ENCODE data around the gene ITGA2B. TPM values are rescaled to one million over a fixed set of nuclear protein-coding genes. Genes with fewer than 3 reads are reported as not detected.
"Not testable (repeated sequence)": the region's sequence is repeated elsewhere in the genome, so short reads cannot be mapped to it uniquely, and the experiment has no call there.

The ITGA2B gene
- total RNA-seq, 1 experiment from 2014 or later: 3.1 TPM

DNA sequence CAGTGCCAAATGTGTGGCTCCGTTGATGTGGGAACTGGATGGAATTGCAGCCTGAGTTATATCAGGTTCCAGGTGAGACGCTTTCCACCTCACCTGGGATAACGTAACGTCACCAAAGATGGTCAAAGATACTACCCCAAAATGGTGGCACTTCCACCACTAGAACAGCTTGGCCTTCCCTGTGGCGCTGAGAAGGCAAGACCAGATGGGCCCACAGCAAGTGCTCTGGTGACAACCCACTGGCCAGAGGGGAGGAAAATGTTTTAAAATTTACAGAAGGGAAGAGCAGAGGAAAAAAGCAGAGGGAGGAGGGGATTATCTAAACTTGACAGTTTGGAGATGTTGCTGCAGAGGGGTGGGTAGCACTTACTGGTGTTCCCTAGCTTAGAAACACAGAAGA is 7.5 kb upstream of the ITGA2B start:
- Histone ChIP-seq H3K27me3 (ENCODE audit: low read length) (no peaks in the 10 kb centered on the region), H3K4me3 (ENCODE audit: low read length) (no peak overlapping the region), H3K9me2 (replicated peaks; ENCODE audit: low read length) (no peaks in the 10 kb centered on the region), H3K79me2 (ENCODE audit: low read length) (no peaks in the 10 kb centered on the region), H3K4me2 (ENCODE audit: low read length) (no peak overlapping the region), H3K4me1 (ENCODE audit: insufficient read depth, low read length) (no peaks in the 10 kb centered on the region), H3K9ac (ENCODE audit: low read length) (no peak overlapping the region), H4K20me1 (ENCODE audit: low read length) (no peaks in the 10 kb centered on the region), H2AFZ (ENCODE audit: low read length) (no peak overlapping the region), H3K36me3 (ENCODE audit: low read depth, low read length) (peaks cover 27% of the 10 kb centered on the region), H3K9me3 (ENCODE audit: low read length) (no peaks in the 10 kb centered on the region), H3F3A (ENCODE audit: low read length, unreplicated experiment) (no peaks in the 10 kb centered on the region), H3K27ac (ENCODE audit: low read length) (no peak overlapping the region)
- ATAC-seq (no peak), DNase-seq (no peak)
- CTCF ChIA-PET: no interaction called here
- POLR2A ChIA-PET (ENCODE audit: unreplicated experiment): no interaction called here
- TF ChIP-seq EZH2 (IDR thresholded peaks at IDR 0.05; ENCODE audit: low read length, unreplicated experiment): no peak
- TF ChIP-seq EZH2phosphoT487 (IDR thresholded peaks at IDR 0.05; ENCODE audit: borderline replicate concordance, low read length): no peak
- TF ChIP-seq, protein P1, sequence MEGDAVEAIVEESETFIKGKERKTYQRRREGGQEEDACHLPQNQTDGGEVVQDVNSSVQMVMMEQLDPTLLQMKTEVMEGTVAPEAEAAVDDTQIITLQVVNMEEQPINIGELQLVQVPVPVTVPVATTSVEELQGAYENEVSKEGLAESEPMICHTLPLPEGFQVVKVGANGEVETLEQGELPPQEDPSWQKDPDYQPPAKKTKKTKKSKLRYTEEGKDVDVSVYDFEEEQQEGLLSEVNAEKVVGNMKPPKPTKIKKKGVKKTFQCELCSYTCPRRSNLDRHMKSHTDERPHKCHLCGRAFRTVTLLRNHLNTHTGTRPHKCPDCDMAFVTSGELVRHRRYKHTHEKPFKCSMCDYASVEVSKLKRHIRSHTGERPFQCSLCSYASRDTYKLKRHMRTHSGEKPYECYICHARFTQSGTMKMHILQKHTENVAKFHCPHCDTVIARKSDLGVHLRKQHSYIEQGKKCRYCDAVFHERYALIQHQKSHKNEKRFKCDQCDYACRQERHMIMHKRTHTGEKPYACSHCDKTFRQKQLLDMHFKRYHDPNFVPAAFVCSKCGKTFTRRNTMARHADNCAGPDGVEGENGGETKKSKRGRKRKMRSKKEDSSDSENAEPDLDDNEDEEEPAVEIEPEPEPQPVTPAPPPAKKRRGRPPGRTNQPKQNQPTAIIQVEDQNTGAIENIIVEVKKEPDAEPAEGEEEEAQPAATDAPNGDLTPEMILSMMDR (conservative IDR thresholded peaks at IDR 0.05; ENCODE audit: low read depth, low read length): no peak
- intact Hi-C loops (cut with micrococcal nuclease): no loop called here
- no TSS peak for BruUV-seq (replicated peaks)

- Histone ChIP-seq H3K4me3 (ENCODE audit: low read length) (no peak overlapping the region), H4K20me1 (ENCODE audit: low read length) (no peaks in the 10 kb centered on the region), H3K9ac (ENCODE audit: low read length) (no peak overlapping the region), H2AFZ (ENCODE audit: low read length) (no peak overlapping the region), H3F3A (ENCODE audit: low read length, unreplicated experiment) (no peaks in the 10 kb centered on the region), H3K4me1 (ENCODE audit: insufficient read depth, low read length) (no peaks in the 10 kb centered on the region), H3K79me2 (ENCODE audit: low read length) (no peaks in the 10 kb centered on the region), H3K9me2 (replicated peaks; ENCODE audit: low read length) (no peaks in the 10 kb centered on the region), H3K27me3 (ENCODE audit: low read length) (no peaks in the 10 kb centered on the region), H3K27ac (ENCODE audit: low read length) (no peak overlapping the region), H3K9me3 (ENCODE audit: low read length) (no peaks in the 10 kb centered on the region), H3K36me3 (ENCODE audit: low read depth, low read length) (peaks cover 12% of the 10 kb centered on the region; the same call in 1 of the 2 replicates), H3K4me2 (ENCODE audit: low read length) (no peak overlapping the region)
- DNase-seq (no peak), ATAC-seq (no peak)
- ChIA-PET POLR2A (ENCODE audit: unreplicated experiment) (no interaction called here), CTCF (interaction anchor here (0.6 kb wide), 1 partner anchor 129 kb away, joined by 3 read pairs; no protein-coding TSS in a partner anchor)
- intact Hi-C loops (cut with micrococcal nuclease): no loop called here
- TF ChIP-seq EZH2 (IDR thresholded peaks at IDR 0.05; ENCODE audit: low read length, unreplicated experiment) (no peak), EZH2phosphoT487 (IDR thresholded peaks at IDR 0.05; ENCODE audit: borderline replicate concordance, low read length) (no peak)
- TF ChIP-seq, protein P1 (conservative IDR thresholded peaks at IDR 0.05; ENCODE audit: low read depth, low read length): no peak
- BruUV-seq (replicated peaks): no TSS peak
These were observed 5.4 kb upstream of the ITGA2B start for GRCh38 chr17:44394833-44395232.

- POLR2A ChIA-PET (ENCODE audit: unreplicated experiment): interaction anchor here (0.7 kb wide), 1 partner anchor 48 kb away, joined by 6 read pairs; no protein-coding TSS in a partner anchor
- H4K20me1 ChIP-seq (ENCODE audit: low read length); H2AFZ ChIP-seq (ENCODE audit: low read length); H3F3A ChIP-seq (ENCODE audit: low read length, unreplicated experiment); H3K9me2 ChIP-seq (replicated peaks; ENCODE audit: low read length); H3K4me2 ChIP-seq (ENCODE audit: low read length); H3K79me2 ChIP-seq (ENCODE audit: low read length); H3K27ac ChIP-seq (ENCODE audit: low read length); H3K4me3 ChIP-seq (ENCODE audit: low read length); intact Hi-C loops (cut with micrococcal nuclease); H3K27me3 ChIP-seq (ENCODE audit: low read length); DNase-seq; H3K9ac ChIP-seq (ENCODE audit: low read length); H3K4me1 ChIP-seq (ENCODE audit: insufficient read depth, low read length); H3K36me3 ChIP-seq (ENCODE audit: low read depth, low read length); ATAC-seq; BruUV-seq (replicated peaks); H3K9me3 ChIP-seq (ENCODE audit: low read length): not testable (repeated sequence)
- CTCF ChIA-PET: interaction anchor here (0.6 kb wide), 1 partner anchor 699 kb away, joined by 3 read pairs; no protein-coding TSS in a partner anchor
These were observed 4.7 kb upstream of the ITGA2B start for GRCh38 chr17:44394112-44394511.

All from PC-3 (cell line).